ENCODE measurements around the gene PPP2R2C. TPM values are rescaled to one million over a fixed set of nuclear protein-coding genes. Genes with fewer than 3 reads are reported as not detected.

The PPP2R2C gene
- total and polyA plus RNA-seq, 2 of the 4 experiments (the other 2 are of a cell fraction) = 0.03 TPM; not detected in 1

Other genes with a start within 250 kb of the PPP2R2C start
- gene WFS1, start 202.8 kb downstream of the PPP2R2C start, total RNA-seq (2012; rRNA removed) = 9.7 TPM in 2 replicates
- gene WFS1, start 202.8 kb downstream of the PPP2R2C start, polyA plus RNA-seq (2012; rRNA removed) = 42.4 and 47.7 TPM in 2 replicates
- gene MAN2B2, start 102.6 kb upstream of the PPP2R2C start, total RNA-seq (2012; rRNA removed) = 11.9 and 13.4 TPM in 2 replicates
- gene MAN2B2, start 102.6 kb upstream of the PPP2R2C start, polyA plus RNA-seq (2012; rRNA removed) = 33.8 and 34.1 TPM in 2 replicates
- 65.4 and 131 TPM in 2 replicates for gene MRFAP1, start 168.1 kb upstream of the PPP2R2C start, total RNA-seq (2012; rRNA removed)
- 268 and 279 TPM in 2 replicates for gene MRFAP1, start 168.1 kb upstream of the PPP2R2C start, polyA plus RNA-seq (2012; rRNA removed)
- not detected in 2 replicates for gene S100P, start 221.3 kb upstream of the PPP2R2C start, total RNA-seq (2012; rRNA removed)
- not detected in 2 replicates for gene S100P, start 221.3 kb upstream of the PPP2R2C start, polyA plus RNA-seq (2012; rRNA removed)
- 31.7 and 64.2 TPM in 2 replicates for gene MRFAP1L1, start 237.3 kb upstream of the PPP2R2C start, total RNA-seq (2012; rRNA removed)
- gene MRFAP1L1, start 237.3 kb upstream of the PPP2R2C start, polyA plus RNA-seq (2012; rRNA removed) = 41.7 and 47.0 TPM in 2 replicates
- gene BLOC1S4, start 243.6 kb upstream of the PPP2R2C start, total RNA-seq (2012; rRNA removed) = 8.8 and 13.3 TPM in 2 replicates
- 22.1 and 24.2 TPM in 2 replicates for gene BLOC1S4, start 243.6 kb upstream of the PPP2R2C start, polyA plus RNA-seq (2012; rRNA removed)

All from IMR-90 (cell line).